ENCODE data around the gene OR6J1. TPM values are rescaled to one million over a fixed set of nuclear protein-coding genes. Genes with fewer than 3 reads are reported as not detected.

OR6J1 gene
- total and polyA plus RNA-seq, 10 of the 15 experiments (the other 5 are each of a cell fraction or from before 2014, with no cell fraction given): not detected

DNA sequence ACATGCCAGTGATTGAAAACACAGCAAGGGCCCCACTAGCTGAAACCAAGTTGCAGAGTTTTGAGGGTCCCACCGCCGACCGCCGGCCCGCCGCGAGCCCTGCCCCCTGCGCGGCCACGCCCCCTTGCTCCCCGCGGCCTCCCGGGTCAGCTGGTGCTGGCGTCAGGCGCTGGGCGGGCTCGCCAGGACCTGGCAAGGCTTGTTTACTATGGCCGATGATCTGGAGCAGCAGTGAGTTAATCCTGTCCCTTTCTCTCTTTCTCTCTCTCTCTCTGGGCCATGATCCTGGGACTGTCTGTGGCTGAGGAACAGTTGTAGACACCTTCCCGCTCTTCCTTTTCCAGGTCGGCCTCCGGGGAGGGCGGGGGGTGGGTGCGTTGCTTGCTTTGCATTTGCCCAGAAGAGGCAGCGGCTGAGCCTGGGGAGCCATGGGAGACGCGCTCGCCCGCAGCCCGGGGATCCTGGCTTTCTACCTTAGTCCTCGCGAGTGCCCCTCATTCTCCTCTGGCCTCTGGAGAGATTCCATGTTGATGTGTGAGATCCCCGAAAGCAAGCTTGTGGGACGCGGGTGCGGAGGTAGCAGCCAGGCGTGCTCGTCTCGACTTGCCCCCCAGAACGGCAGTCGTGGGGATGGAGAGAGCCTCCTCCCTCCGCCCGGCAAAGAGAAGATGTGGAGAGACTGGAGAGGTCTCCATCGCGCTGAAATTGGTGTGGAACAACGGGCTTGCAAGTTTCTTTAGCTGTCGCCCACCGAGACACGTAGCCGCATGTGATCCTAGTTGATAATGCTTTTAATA lies 45.9 kb downstream of the OR6J1 start, which contains the start of gene ABHD4 (continued):
- TF ChIP-seq ZNF274 (IDR thresholded peaks at IDR 0.05; ENCODE audit: insufficient read depth, insufficient read length) (no peak), RFX5 (IDR thresholded peaks at IDR 0.05; ENCODE audit: low read depth, low read length) (peak; percentile 52; the same call in 1 of the 2 replicates), NBN (IDR thresholded peaks at IDR 0.05) (0 out of 2 replicates have a peak, but pooled peaks have one; percentile 33), CHD1 (IDR thresholded peaks at IDR 0.05; ENCODE audit: low read depth, low read length) (no peak), FOXK2 (IDR thresholded peaks at IDR 0.05) (peak; percentile 85), KLF5 (IDR thresholded peaks at IDR 0.05; ENCODE audit: partially characterized antibody) (peak; percentile 20), CBFB (IDR thresholded peaks at IDR 0.05; ENCODE audit: low read depth) (no peak), YY1 (IDR thresholded peaks at IDR 0.05; ENCODE audit: low read depth, low read length) (peak; percentile 76), CTCF (IDR thresholded peaks at IDR 0.05 in 2 of 3, conservative IDR thresholded peaks at IDR 0.05 in 1 of 3; ENCODE audit: control insufficient read depth in 2 of 3, extremely low read depth in 1 of 3, insufficient read depth in 1 of 3, low read depth in 3 of 3, low read length in 3 of 3) (no peak), HDAC6 (IDR thresholded peaks at IDR 0.05; ENCODE audit: unreplicated experiment) (no peak), MAX (IDR thresholded peaks at IDR 0.05; ENCODE audit: low read depth, low read length) (peak; percentile 71; the same call in 1 of the 2 replicates), EED (IDR thresholded peaks at IDR 0.05; ENCODE audit: low read depth) (peak; percentile 32; the same call in 1 of the 2 replicates), WRNIP1 (IDR thresholded peaks at IDR 0.05; ENCODE audit: borderline replicate concordance, low read depth, low read length) (no peak), NFYA (IDR thresholded peaks at IDR 0.05; ENCODE audit: borderline replicate concordance, low read depth, low read length) (no peak), ZSCAN29 (IDR thresholded peaks at IDR 0.05) (no peak), POLR2AphosphoS2 (IDR thresholded peaks at IDR 0.05; ENCODE audit: low read depth, low read length) (peak; percentile 46; the same call in 1 of the 2 replicates), POLR2A (IDR thresholded peaks at IDR 0.05; ENCODE audit: low read depth, low read length) (peak; percentile 62; the same call in 1 of the 2 replicates), PAX5 (IDR thresholded peaks at IDR 0.05; ENCODE audit: borderline replicate concordance, low read depth, low read length) (peak; percentile 79), USF1 (IDR thresholded peaks at IDR 0.05; ENCODE audit: borderline replicate concordance, extremely low read length, insufficient read depth, low read depth, low read length) (peak; percentile 82), MEF2B (IDR thresholded peaks at IDR 0.05; ENCODE audit: partially characterized antibody, poor library complexity, severe bottlenecking) (no peak), NRF1 (conservative IDR thresholded peaks at IDR 0.05; ENCODE audit: low read depth, low read length) (no peak), ZNF207 (IDR thresholded peaks at IDR 0.05; ENCODE audit: borderline replicate concordance) (no peak), BMI1 (IDR thresholded peaks at IDR 0.05; ENCODE audit: borderline replicate concordance) (no peak)
- TF ChIP-seq, protein P1, sequence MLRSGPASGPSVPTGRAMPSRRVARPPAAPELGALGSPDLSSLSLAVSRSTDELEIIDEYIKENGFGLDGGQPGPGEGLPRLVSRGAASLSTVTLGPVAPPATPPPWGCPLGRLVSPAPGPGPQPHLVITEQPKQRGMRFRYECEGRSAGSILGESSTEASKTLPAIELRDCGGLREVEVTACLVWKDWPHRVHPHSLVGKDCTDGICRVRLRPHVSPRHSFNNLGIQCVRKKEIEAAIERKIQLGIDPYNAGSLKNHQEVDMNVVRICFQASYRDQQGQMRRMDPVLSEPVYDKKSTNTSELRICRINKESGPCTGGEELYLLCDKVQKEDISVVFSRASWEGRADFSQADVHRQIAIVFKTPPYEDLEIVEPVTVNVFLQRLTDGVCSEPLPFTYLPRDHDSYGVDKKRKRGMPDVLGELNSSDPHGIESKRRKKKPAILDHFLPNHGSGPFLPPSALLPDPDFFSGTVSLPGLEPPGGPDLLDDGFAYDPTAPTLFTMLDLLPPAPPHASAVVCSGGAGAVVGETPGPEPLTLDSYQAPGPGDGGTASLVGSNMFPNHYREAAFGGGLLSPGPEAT (IDR thresholded peaks at IDR 0.05; ENCODE audit: low read depth): no peak
- TF ChIP-seq, protein P2, sequence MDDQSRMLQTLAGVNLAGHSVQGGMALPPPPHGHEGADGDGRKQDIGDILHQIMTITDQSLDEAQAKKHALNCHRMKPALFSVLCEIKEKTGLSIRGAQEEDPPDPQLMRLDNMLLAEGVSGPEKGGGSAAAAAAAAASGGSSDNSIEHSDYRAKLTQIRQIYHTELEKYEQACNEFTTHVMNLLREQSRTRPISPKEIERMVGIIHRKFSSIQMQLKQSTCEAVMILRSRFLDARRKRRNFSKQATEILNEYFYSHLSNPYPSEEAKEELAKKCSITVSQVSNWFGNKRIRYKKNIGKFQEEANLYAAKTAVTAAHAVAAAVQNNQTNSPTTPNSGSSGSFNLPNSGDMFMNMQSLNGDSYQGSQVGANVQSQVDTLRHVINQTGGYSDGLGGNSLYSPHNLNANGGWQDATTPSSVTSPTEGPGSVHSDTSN (IDR thresholded peaks at IDR 0.05; ENCODE audit: insufficient replicate concordance, low read depth, low read length): peak; percentile 49
